ENCODE data around the gene LRRC52.

GRCh38 chr1:165570078-165570477 is 26.3 kb downstream of the LRRC52 start:
- TF ChIP-seq NR2F2 (IDR thresholded peaks at IDR 0.05) (no peak), GABPA (IDR thresholded peaks at IDR 0.05 in 1 of 2, conservative IDR thresholded peaks at IDR 0.05 in 1 of 2) (no peak), REST (IDR thresholded peaks at IDR 0.05) (no peak), CTCF (IDR thresholded peaks at IDR 0.05; ENCODE audit: low read depth, low read length, missing input control) (no peak), JUND (IDR thresholded peaks at IDR 0.05) (no peak), MAX (IDR thresholded peaks at IDR 0.05) (no peak), ZBTB33 (IDR thresholded peaks at IDR 0.05) (no peak), SP1 (IDR thresholded peaks at IDR 0.05) (no peak), YY1 (IDR thresholded peaks at IDR 0.05) (no peak), TAF1 (conservative IDR thresholded peaks at IDR 0.05) (no peak), FOXA1 (IDR thresholded peaks at IDR 0.05) (no peak), EGR1 (IDR thresholded peaks at IDR 0.05; ENCODE audit: low read depth in 2 of 2) (no peak), HNF4A (conservative IDR thresholded peaks at IDR 0.05) (no peak)
